WTC11 (cell line): ENCODE measurements around the gene HADHB. TPM values are rescaled to one million over a fixed set of nuclear protein-coding genes. Genes with fewer than 3 reads are reported as not detected.

ENCODE experiments used
- ATAC-seq: fragments of 200-7000 bp; cut with Tn5 transposase; 2 replicates; pipeline ENCODE4 v1.10.0; 2021; ENCODE audit warnings: mild to moderate bottlenecking, moderate library complexity
- CTCF ChIA-PET: fragments of 300-600 bp; sonication (Branson Sonifier 250); formaldehyde crosslinking; loops from one replicate; lab custom pipeline; 2021; ENCODE audit warnings: antibody characterized with exemption; lab: Charles Lee
- POLR2A ChIA-PET: fragments of 350-600 bp; sonication (Branson Sonifier 250); formaldehyde crosslinking; loops from one replicate; lab custom pipeline; 2021; ENCODE audit warnings: antibody characterized with exemption; lab: Charles Lee
- DNase-seq: peaks from one replicate; pipeline ENCODE4 v3.0.0; 2021; ENCODE audit warnings: low spot score
- H3K27ac Mint-ChIP-seq: 2 replicates; pipeline ENCODE4 v1.8.0; 2021; ENCODE audit warnings: mixed read lengths
- H3K27me3 Mint-ChIP-seq: 2 replicates; pipeline ENCODE4 v1.8.0; 2021; ENCODE audit warnings: low read depth, mild to moderate bottlenecking, moderate library complexity, mixed read lengths
- H3K36me3 Mint-ChIP-seq: 2 replicates; pipeline ENCODE4 v1.8.0; 2021; ENCODE audit warnings: mixed read lengths
- H3K4me1 Mint-ChIP-seq: 2 replicates; pipeline ENCODE4 v1.8.0; 2022; ENCODE audit warnings: mixed read lengths
- H3K4me3 Mint-ChIP-seq: 2 replicates; pipeline ENCODE4 v1.8.0; 2021; ENCODE audit warnings: mild to moderate bottlenecking, moderate library complexity, mixed read lengths
- H3K9me3 Mint-ChIP-seq: 2 replicates; pipeline ENCODE4 v1.8.0; 2021; ENCODE audit warnings: mixed read lengths
- CREB1 ChIP-seq: sonication (generic); formaldehyde crosslinking; IDR thresholded peaks from 2 replicates; pipeline ENCODE4 v1.8.0; 2023; ENCODE audit warnings: mild to moderate bottlenecking, missing genetic modification reagents
- E2F5 ChIP-seq: sonication (generic); formaldehyde crosslinking; IDR thresholded peaks from 2 replicates; pipeline ENCODE4 v1.8.1; 2022; ENCODE audit warnings: mild to moderate bottlenecking, moderate library complexity, missing genetic modification reagents
- ESRRA ChIP-seq: sonication (generic); formaldehyde crosslinking; IDR thresholded peaks from 2 replicates; pipeline ENCODE4 v1.8.1; 2022; ENCODE audit warnings: mild to moderate bottlenecking, missing genetic modification reagents, borderline replicate concordance
- ETV6 ChIP-seq: sonication (generic); formaldehyde crosslinking; IDR thresholded peaks from 2 replicates; pipeline ENCODE4 v1.8.1; 2022; ENCODE audit warnings: mild to moderate bottlenecking, missing genetic modification reagents
- FOXK1 ChIP-seq: sonication (generic); formaldehyde crosslinking; IDR thresholded peaks from 2 replicates; pipeline ENCODE4 v1.8.0; 2022; ENCODE audit warnings: mild to moderate bottlenecking, moderate library complexity, missing genetic modification reagents
- HMGA2 ChIP-seq: fragments of 250-450 bp; sonication (Bioruptor Pico); IDR thresholded peaks from 2 replicates; pipeline ENCODE4 v1.4.0; 2021; ENCODE audit warnings: mild to moderate bottlenecking, moderate library complexity
- IRF1 ChIP-seq: sonication (generic); formaldehyde crosslinking; IDR thresholded peaks from 2 replicates; pipeline ENCODE4 v1.8.0; 2023; ENCODE audit warnings: missing genetic modification reagents
- JUN ChIP-seq: sonication (generic); formaldehyde crosslinking; IDR thresholded peaks from 2 replicates; pipeline ENCODE4 v1.8.0; 2023; ENCODE audit warnings: mild to moderate bottlenecking, missing genetic modification reagents
- MYBL2 ChIP-seq: sonication (generic); formaldehyde crosslinking; IDR thresholded peaks from 2 replicates; pipeline ENCODE4 v1.8.1; 2023; ENCODE audit warnings: mild to moderate bottlenecking, moderate library complexity, missing genetic modification reagents
- NFATC4 ChIP-seq: fragments of 250-450 bp; sonication (Bioruptor Pico); IDR thresholded peaks from 2 replicates; pipeline ENCODE4 v1.9.0; 2021; ENCODE audit warnings: mild to moderate bottlenecking
- PREB ChIP-seq: sonication (generic); formaldehyde crosslinking; IDR thresholded peaks from 2 replicates; pipeline ENCODE4 v1.8.1; 2022; ENCODE audit warnings: mild to moderate bottlenecking, missing genetic modification reagents, moderate library complexity, borderline replicate concordance
- RELA ChIP-seq: sonication (generic); formaldehyde crosslinking; IDR thresholded peaks from 2 replicates; pipeline ENCODE4 v1.8.1; 2022; ENCODE audit warnings: missing genetic modification reagents, mild to moderate bottlenecking, borderline replicate concordance
- SOX15 ChIP-seq: fragments of 250-450 bp; sonication (Bioruptor Pico); IDR thresholded peaks from 2 replicates; pipeline ENCODE4 v1.9.0; 2021; ENCODE audit warnings: mild to moderate bottlenecking
- TP53 ChIP-seq: sonication (generic); formaldehyde crosslinking; IDR thresholded peaks from 2 replicates; pipeline ENCODE4 v1.8.1; 2023; ENCODE audit warnings: mild to moderate bottlenecking, missing genetic modification reagents
- USF2 ChIP-seq: sonication (generic); formaldehyde crosslinking; IDR thresholded peaks from 2 replicates; pipeline ENCODE4 v1.8.1; 2023; ENCODE audit warnings: mild to moderate bottlenecking, missing genetic modification reagents, moderate library complexity
- ZNF232 ChIP-seq: sonication (generic); formaldehyde crosslinking; IDR thresholded peaks from 2 replicates; pipeline ENCODE4 v1.8.0; 2022; ENCODE audit warnings: mild to moderate bottlenecking, missing genetic modification reagents
- ZNF317 ChIP-seq: sonication (generic); formaldehyde crosslinking; IDR thresholded peaks from 2 replicates; pipeline ENCODE4 v1.8.1; 2023; ENCODE audit warnings: low read depth, mild to moderate bottlenecking, moderate library complexity, missing genetic modification reagents, borderline replicate concordance
- ZNF532 ChIP-seq: fragments of 250-450 bp; sonication (Bioruptor Pico); IDR thresholded peaks from 2 replicates; pipeline ENCODE4 v1.9.0; 2021; ENCODE audit warnings: mild to moderate bottlenecking, borderline replicate concordance
- ZSCAN18 ChIP-seq: fragments of 250-450 bp; sonication (Bioruptor Pico); IDR thresholded peaks from 2 replicates; pipeline ENCODE4 v2.1.2; 2022; ENCODE audit warnings: mild to moderate bottlenecking, moderate library complexity
- total RNA-seq: library from RNA; stranded (reverse); gene quantifications from 3 replicates; pipeline ENCODE4 v1.2.3, GENCODE V29; 2021
- TF ChIP-seq, protein P1 (sequence below): sonication (generic); formaldehyde crosslinking; IDR thresholded peaks from 2 replicates; pipeline ENCODE4 v1.8.0; 2022; ENCODE audit warnings: mild to moderate bottlenecking, missing genetic modification reagents

HADHB gene
- total RNA-seq, 1 experiment from 2014 or later, result 60.7 TPM

GRCh38 chr2:26230806-26231205 is 13.9 kb upstream of the HADHB start (continued):
- TF ChIP-seq ZNF532 (no peak), FOXK1 (CRISPR knock-in tag) (no peak), RELA (no peak), ETV6 (CRISPR knock-in tag) (no peak)

DNA sequence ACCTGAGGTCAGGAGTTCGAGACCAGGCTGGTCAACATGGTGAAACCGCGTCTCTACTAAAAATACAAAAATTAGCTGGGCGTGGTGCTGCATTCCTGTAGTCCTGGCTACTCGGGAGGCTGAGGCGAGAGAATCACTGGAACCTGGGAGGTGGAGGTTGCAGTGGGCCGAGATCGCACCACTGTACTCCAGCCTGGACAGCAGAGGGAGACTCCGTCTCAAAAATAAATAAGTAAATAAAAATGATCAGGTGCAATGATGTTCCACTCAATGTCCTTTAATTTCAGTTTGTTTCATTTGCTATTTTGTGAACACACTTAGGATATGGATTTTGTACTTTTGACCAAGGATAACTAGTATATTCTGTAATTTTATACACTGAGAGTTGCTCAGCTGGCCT is 9.7 kb upstream of the HADHB start:
- DNase-seq (no peak), ATAC-seq (no peak)
- POLR2A ChIA-PET, result no interaction called here
- Mint-ChIP-seq H3K9me3 (no peaks in the 10 kb centered on the region), H3K4me1 (no peaks in the 10 kb centered on the region), H3K27ac (no peak overlapping the region), H3K4me3 (no peak overlapping the region), H3K27me3 (no peaks in the 10 kb centered on the region), H3K36me3 (peaks cover 59% of the 10 kb centered on the region)
- TF ChIP-seq CREB1 (CRISPR knock-in tag), result no peak
- no peak for TF ChIP-seq E2F5 (CRISPR knock-in tag)
- TF ChIP-seq JUN, result no peak
- no peak for TF ChIP-seq PREB (CRISPR knock-in tag)
- no peak for TF ChIP-seq NFATC4 (CRISPR knock-in tag)
- no peak for TF ChIP-seq ESRRA (CRISPR knock-in tag)
- TF ChIP-seq ZNF232 (CRISPR knock-in tag), result no peak
- no peak for TF ChIP-seq USF2 (CRISPR knock-in tag)
- TF ChIP-seq, protein P1, sequence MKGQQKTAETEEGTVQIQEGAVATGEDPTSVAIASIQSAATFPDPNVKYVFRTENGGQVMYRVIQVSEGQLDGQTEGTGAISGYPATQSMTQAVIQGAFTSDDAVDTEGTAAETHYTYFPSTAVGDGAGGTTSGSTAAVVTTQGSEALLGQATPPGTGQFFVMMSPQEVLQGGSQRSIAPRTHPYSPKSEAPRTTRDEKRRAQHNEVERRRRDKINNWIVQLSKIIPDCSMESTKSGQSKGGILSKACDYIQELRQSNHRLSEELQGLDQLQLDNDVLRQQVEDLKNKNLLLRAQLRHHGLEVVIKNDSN (CRISPR knock-in tag), result no peak
- no peak for TF ChIP-seq TP53 (CRISPR knock-in tag)
- no peak for TF ChIP-seq HMGA2 (CRISPR knock-in tag)
- no peak for TF ChIP-seq ZSCAN18 (CRISPR knock-in tag)
- no peak for TF ChIP-seq MYBL2 (CRISPR knock-in tag)
- TF ChIP-seq ZNF317 (CRISPR knock-in tag), result no peak
- TF ChIP-seq SOX15 (CRISPR knock-in tag), result no peak
- TF ChIP-seq IRF1 (CRISPR knock-in tag), result no peak
- CTCF ChIA-PET, result interaction anchor here (0.9 to 2.2 kb wide), 3 partner anchors 77 to 236 kb away, joined by 3 to 12 read pairs (median 4); no protein-coding TSS in a partner anchor
